Measurements from ENCODE around the gene HOXB6.

The HOXB6 gene

DNA sequence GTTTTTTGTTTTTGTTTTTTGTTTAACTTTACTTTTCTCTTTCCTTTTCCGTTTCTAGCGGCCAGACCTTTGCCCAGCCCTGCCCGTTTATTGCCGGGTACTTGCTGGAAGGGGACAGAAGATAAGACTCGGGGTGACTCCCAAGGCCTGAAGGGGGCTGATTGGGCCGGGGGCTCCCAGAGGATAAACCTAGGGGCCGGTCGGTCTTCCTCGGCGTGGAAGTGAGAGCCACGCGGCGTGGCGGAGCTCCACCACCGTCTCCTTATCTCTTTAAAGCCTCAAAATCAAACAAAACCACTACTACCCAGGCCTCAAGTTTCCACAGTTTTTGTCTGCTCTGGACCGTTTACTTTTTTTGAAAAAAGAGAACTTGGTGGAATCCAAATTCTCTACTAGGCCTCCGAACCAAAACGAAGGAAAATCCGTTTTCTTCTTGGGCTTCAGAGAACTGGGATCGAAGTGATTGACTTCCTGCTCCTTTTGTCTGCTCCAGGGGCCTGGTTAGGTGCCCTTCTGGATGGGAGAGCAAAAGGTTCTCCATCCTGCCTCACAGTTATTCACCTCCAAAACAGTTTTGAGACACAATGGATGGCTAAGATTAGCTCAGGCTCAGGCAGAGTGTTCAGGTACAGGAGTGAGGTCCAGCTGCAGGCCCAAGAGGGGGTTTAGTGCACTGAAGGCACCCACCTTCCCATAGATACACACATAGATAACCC is 29.9 kb upstream of the HOXB6 start:
- no peak for DNase-seq

DNA sequence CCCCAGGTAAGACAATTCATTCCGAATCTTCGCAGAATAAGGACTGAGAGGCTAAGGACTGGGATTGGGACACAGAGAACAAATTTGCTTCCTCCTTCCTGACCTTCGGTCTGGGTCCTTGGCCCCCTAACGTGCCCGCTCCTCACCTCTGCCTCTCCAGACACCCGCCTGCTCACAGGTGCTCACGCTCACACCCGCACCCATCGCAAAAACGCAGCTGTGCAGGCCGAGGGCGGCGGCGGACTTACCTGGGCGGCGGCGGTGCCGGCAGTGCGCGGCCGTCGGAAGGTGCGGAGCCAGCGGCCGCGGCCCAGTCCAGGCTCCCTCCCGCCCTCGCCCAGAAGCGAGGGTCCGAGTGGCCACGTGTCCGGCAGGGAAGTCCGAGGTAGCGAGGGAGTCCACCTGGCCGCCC is 28.5 kb upstream of the HOXB6 start:
- DNase-seq: no peak

DNA sequence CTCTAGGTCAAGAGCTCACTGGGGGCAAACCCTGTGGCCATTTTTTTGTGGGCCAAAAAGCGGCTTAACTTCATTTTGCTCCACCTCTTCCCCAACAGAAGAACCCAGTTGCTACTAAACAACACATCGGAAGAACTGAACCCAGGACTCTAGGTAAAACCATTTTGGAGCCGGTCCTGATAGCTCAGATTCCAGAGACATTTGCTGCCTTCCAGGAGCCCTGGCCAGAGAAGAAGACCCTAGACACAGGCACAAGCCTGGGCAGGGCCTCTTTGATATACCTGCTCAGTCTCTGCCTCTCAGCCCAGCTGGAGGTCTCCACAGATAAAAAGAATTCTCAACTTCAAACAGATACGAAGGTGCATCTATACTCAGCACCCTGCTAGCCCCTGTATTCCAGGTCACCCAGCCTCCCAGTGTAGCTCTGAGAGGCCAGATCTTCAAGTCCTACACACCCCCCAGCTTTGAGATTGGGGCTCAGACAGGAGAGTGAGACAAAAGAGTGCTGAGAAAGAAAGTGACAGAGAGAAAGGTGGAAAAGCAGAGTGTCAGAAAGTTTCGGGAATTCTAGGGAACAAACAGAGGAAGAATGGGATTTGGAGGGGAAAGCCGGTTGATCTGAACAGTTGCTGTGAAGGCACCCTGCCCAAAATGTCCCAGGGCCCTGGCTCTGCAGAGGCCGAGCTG is 27.9 kb upstream of the HOXB6 start:
- DNase-seq: no peak

DNA sequence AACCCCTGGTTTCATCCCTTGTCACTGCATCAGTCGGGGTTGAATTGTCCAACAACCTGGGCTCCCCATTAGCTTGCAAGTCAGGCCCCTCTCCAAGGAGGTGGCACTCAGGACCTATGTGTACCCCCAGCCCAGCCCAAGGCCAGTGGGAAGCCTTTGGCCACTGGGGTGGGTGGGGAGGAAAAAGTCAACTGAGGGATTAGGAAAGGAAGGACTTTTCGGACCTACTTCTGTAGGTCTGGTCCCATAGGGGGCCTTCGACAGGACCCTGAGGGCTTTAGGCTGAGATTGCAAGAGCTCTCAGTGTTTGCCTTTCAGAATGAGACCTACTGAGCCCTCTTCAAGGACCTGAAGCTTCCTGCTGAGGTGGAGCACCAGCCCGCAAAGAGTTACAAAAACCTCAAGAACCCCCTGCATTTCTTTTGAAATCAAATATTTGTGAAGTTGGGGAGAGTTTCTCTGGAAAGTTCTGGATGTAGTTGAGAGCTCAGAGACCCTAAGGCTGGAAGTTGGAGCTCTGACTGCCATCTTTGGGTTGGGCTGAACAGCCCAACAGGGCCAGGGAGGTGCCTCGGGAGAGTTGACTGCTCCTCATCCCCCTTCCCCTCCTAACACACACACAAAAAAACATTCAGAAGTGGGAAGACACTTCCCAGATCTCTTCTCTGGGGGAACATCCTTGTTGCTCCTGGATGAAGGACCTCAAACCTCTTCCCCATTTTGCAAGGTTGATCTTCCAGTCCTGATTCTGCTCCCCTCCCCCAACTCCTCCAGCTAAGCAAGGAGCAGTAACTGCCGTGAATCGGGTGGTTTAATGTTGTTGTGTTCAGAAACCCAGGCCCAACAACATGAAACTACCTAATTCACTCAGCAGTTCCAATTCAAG is 27.1 kb upstream of the HOXB6 start:
- no peak for DNase-seq

DNA sequence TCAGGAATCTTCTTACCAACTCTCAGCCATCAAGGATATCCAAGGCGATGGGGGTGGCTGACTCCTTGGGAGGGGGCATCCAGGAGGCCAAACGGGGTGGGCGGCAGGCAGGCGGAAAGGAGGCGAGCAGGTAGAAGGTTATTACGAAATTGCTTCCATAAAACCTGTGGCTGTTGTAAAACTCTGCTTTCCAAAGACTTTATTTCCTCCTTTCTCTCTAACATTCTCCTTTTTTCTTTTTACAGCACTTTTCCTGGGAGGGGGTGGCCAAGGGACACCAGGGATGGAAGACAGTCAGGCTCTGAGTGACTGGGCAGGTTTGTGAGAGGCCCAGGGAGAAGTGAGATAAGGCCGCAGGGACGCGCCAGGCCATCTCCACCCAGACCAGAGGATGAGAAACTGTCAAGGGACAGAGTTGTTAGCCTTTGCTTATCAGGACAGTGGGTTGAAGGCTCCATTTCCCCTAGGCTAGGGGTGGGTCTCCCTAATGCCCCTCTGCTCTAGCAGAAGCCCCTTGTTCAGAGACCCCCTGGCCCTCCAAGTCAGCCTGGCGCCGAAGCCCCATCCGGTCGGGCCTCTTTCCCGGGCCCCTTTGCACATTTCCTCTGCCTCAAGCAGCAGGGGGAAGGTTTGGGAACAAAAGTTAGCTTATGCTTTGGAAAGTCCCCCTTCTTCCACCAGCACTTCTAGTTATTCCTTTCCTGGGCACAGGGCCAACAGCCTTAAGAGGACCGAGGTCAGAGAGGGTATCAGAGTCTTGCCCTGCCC is 26.3 kb upstream of the HOXB6 start:
- no peak for DNase-seq

DNA sequence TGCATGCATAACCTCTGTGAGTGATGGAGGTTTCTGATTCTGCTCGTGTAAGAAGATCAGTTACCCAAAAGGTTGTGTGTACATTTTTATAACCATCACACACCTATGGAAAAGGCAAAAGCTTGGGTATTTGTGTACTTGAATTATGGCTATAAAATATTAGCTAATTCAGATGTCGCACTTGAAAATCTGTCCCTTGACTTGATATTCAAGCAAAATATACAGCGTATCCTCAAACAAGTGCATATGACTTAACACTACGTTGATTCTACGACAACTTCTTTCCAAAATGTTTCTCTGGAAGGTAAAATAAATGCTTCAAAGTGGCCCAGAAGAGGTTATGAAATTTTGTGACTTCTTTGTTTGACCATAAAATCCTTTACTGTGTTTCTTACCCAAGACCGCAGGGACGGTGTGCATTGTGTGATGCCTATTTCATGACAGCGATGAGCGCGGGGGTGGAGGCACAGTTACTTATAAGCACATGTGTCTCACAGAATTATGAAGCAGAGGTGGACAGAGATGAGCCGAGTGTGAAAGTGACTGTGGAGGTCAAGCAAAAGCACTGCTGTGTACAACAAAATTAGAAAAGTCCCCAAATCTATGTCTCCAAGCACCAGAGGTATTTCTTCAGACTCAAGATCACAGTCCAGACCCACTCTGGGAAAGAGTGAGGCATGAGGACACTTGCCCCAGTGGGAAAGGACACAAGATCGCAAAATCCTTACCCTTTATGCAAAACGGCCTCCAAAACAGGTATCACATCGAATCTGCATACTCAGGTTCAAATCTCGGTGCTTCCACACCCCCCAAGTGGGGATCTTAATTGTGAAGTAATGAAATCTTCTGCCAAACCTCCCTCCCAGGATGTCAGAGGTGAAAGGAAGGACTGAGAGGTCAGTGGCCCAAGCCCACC is 25.5 kb upstream of the HOXB6 start:
- no peak for DNase-seq

DNA sequence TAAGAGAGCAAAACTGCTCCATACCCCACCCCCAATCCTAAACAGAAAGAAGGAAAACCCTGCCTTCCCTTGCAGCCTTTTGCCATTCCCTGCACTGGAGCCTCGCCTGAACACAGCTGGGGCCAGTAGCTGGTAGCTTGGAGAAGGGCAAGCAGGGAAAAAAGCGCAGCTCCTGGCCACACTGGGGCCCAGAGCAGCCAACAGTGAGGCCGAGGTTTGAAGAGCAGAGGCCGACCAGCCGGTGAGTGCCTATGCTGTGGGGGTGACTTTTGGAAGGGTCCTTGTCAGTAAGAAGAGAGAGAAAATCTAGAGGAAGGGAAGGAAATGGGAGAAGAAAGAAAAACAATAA is 24.6 kb upstream of the HOXB6 start:
- no peak for DNase-seq

DNA sequence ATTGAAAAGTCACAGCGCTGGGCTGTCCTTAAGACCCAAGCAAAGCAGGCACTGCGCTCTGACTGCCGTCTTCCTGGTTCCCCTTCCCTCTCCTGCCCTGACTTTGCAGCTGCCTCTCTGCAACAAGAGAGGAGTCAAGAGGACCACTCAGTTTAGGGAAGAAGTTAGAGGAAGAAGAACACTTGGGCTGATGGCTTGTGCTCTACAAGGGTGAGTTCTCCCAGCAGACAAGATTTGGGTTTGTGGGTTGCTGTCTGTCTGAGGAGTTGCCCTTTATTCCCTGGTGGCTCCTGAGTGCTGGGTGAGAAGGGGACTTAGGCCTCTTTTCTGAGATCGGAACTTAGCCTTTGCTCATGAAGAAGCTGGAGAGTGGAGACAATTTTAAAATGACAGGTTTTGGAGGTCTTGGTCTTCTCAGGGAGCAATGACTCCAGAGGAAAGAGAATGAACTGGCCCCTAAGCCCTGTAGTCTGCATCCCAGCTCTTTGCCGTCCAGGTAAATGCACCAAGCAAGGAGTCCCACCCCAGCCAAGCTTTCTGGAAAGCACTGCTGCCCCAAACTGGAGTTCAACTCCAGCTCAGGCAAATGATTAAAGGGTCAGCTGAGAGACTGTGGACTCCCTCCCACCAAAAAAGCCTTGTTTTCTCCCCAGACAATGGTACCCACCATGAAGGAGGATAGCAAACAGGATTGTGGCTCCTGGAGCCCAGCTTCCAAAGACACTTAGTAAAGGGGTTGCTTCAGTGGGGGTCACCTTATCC is 24.0 kb upstream of the HOXB6 start:
- no peak for DNase-seq

DNA sequence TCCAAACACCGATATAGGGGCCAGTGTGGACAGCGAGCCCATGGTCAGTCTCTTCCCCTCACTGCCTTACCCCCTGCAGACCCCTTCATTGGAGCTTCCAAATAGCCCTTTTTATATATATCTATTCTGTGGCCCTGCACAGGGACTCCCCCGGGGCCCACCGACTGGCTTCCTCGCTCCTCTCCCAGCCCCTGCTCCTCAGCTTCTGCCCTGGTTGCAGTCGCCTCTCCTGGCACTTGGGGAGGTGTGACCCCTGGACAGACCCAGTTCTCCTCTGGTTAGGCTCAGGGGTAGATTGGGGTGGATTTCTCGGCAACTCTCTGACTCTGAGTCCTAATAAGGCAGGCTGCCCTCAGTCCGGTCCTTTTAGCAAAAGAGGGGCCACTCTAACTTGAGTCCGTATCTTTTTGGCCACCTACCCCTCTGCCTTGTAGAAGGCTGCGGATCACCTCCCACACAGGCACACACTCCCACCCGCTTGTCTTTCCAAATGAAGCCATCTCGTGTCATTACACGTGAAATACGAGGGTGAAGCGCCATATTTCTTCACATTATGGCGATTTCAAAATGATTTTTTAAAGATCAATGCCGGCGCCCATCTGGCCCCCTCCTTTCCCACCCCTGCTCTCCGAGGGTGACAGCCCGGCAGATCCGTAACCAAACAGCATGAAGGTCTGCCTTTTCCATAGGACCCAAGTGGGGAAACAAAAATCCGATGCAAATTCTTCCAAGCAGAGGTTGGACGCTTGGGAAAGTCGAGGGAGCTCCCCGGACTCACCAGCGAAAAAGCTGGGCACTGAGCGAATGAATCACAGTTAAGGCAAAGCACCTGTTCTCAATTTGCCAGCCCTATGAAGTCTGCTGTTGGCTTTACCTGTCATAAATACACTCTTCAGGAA is 23.1 kb upstream of the HOXB6 start:
- DNase-seq: no peak

DNA sequence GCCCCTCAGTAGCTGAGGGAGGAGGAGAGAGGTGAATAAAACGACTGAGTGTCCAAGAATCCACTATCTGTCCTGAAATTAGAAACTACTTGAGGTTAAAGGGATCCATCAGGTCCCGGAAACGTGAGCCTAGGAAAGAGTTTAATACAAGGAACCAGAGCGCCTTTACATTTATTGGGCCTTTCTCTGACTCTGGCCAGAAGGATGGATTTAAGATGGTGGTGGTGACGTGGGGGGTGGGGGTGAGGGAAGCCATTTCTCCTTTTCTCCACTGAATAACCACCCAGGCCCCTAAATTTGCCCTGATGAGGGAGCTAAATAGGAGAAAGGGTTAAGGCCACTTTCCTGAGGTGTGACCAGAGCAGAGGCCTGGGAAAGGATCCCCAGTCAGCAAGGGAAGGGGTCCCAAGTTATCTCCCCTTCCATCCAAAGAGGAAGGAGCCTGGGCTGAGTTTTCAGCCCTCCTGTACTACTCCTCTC is 22.4 kb upstream of the HOXB6 start:
- no peak for DNase-seq

DNA sequence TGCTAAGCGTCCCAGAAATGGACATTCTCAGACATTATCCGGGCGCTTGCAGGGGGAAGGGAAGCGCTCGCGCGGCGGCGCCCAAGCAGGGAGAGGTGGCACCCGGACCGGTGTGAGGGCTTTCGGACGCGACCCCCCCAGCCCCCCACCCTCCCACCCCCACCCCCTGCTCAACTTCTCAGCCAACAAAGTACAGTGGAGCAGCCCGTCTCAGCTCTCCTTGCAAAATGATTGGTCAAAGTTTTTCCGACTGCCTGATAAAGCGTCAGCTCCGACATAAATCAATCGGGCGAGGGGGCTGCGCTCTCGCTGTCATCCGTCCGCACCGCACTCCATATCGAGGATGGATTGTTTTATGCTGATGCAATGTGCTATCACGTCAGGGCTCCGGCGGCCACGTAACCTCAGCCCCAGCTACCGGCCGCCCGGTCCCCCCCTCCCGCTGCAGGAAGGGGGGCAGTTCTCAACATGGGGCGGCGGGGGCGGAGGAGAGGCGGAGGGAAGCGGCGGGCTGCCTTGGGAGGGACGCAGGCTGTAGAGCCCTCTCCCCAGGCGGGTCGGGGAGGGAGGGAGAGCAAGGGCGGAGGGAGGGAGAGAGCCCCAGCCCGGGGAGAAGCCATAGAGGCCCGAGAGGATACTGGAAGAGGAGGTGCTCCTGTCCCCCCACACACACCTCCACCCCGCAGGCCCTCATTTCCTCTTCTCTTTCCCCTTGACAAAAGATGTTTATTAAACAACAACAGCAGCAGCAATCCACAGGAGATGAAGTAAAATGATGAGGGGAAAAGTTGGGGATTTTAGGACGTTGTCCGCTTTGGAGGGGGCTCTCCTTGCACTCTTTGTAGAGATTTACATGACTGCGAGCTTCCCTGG is 21.7 kb upstream of the HOXB6 start, which contains the start of gene HOXB9:
HOXB9 (minus strand) TSS at position 114 of the 873 bp plus-strand sequence; CDS start at position 25, 89 bp downstream.
- no peak for DNase-seq

DNA sequence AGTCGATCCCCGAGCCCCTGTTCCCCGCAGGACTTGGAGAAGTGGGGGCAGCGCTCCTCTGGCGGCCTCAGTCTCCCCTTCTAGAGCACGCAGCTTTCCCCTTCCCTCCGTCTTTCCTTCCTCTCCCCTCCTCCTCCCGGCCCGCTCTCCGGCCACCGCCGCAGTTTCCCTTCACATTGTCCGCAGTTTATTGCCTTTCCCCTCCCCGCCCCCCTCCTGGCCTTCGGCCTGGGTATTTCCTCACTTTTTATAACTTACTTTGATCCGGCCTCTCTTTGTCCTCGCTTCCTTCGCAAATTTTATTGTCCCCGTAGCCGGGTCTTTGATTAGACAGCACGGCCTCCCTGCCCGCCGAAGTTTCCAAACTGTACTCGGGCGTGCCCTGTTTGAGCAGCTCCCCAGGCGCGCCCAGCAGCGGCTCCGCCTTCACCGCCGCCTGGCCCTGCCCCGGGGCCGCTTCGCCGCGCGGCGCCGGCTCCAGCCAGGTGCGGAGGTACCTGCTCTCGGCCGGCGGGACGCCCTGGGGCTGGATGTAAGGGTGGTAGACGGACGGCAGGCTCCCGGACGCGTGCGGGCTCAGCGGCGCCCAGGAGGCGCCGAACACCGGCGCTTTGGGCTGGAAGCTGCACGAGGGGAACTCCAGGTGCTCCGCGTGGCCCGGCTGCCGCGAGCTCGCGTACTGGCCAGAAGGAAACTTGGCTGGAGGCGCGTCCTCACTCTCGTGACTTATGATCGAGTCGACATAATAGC is 20.9 kb upstream of the HOXB6 start:
- DNase-seq: peak; percentile 60

DNA sequence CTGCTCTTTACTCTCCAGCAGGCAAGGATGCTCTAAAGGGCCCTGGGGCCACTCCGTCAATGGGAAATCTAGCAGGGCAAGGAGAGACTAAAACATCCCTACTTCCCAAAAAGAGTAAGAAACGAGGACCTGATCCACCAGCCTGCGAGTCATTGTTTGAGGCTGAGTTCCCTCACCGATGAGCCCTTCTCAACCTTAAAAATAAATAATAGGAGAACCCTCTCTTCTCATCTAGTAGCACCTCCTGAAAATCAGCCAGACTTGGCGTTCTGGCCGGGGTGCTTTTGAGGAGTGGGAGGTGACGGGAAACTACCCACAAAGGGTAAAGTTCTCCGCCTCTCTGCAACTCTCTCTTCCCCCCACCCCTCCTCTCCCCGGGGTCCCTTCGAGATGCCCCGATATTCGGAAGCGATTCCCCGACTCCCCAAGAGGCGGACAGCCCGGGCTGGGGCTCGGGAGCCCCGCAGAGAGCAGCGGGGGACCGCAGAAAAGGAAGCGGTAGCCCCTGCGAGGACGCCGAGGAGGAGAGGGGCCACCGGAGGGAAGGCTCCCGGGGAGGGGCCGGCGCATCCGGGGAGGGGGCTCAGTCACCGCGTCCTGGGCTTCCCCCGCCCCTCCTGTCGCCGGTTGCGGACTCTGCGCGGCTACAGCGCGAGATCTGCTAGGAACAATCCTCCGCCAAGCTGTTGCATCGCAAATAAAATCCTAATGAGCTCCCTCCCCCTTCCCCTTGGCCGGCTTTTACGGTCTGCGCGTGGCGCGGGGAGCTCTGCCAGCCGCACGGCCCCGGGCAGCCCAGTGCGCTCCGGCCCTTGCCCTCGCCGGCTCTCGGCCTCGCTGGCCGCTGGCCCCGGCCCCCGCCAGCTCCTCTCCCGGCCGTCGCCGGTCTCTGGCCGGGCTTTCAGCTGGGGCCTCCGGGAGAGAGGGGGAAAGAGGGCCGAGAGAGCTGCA is 20.0 kb upstream of the HOXB6 start:
- DNase-seq: no peak

DNA sequence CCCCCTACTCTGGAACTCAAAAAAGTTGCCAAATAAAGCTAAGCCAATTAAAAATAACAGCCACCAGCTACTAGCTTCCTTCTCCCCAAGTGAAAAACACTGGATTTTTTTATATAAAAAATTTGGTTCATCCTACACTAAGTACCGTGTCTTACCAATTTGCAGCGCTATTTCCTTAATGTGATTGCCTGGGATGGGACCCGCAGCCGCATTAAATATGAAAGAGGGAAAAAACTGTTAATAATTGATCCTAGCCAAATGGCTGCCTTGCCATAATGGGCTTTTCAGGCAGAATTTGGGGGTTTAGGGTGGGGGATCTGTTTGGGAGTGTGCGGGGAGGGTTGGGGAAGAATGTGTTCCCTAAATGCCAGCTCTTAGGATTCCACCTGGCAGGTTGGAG is 19.3 kb upstream of the HOXB6 start:
- DNase-seq: no peak

DNA sequence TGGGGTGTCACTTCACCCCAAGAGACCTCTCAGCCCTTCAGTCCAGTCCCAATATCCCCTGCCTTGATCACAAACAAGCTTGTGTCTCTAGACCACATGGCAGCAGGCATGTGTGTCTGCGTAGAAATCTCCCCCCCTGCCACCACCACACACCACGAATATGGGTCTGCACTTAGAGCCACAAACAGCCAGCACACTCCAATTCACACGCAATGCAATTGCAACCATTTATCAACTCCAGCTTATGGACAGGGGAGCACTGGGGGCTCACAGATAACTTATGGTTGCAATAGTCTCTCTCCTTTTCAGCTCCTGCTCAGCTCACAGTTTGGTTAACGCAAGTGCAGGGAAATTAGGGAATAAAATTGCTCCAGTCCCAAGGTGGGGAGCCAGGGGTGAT is 18.8 kb upstream of the HOXB6 start:
- DNase-seq: no peak

DNA sequence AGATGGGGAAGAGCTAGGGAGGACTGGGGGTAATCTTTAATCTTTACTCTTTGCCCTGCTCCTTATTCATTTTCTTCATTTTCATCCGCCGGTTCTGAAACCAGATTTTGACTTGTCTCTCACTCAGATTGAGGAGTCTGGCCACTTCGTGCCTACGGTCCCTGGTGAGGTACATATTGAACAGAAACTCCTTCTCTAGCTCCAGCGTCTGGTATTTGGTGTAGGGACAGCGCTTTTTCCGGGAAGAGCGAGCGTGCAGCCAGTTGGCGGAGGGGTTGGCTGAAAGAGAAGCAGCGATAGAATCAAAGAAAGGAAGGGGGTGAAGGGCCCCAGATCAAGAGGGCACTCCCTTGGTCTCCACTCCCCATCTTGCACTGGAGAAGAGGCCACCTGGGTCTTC is 18.1 kb upstream of the HOXB6 start:
- DNase-seq: no peak
